GM18519 (cell line): ENCODE results near the gene PASK.

ENCODE experiments used
- ATAC-seq: cut with Tn5 transposase; IDR thresholded peaks from one replicate; pipeline ENCODE4 v1.9.1; 2021; ENCODE audit warnings: mild to moderate bottlenecking, moderate library complexity; ENCODE audit not compliant: unreplicated experiment, low FRiP score

The PASK gene

DNA sequence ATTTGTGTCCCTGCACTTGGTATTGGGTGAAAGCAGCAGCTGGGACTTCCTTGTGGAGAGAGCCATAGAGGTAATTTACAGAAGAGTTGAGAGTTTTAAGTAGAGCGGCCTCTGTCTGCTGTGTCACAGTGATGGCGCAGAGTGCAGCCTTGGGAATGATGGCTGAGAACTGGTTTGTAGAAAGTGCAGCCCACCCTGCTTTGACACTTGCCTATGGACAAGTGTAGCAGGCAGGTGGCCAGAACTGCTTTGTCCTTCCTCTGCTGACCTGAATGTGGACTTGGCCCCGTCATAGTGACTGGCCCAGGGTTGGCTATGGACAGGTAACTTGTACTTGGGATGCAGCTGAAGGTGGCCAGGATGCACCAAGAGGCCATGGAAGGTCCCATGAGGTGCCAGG is 32.9 kb upstream of the PASK start:
- ATAC-seq, result no peak

DNA sequence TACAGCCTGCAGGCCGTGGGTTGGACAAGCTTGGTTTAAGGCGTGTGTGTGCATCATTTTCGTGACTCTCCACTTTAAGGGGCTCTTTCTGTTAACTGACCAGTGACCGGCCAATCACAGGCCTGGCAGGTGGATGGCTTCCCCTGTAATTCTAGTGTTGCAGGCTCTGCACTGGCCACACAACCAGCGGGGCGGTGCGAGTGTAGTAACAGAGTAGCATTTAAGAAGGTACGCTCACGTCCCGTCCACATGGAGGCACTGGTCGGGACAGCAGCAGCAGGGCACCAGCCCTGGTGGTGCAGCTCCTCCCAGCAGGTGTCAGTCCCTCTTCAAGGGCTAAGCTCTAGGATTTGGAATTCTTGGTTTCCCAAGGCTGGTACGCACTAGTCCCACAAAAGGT is 31.2 kb upstream of the PASK start:
- ATAC-seq, result no peak

DNA sequence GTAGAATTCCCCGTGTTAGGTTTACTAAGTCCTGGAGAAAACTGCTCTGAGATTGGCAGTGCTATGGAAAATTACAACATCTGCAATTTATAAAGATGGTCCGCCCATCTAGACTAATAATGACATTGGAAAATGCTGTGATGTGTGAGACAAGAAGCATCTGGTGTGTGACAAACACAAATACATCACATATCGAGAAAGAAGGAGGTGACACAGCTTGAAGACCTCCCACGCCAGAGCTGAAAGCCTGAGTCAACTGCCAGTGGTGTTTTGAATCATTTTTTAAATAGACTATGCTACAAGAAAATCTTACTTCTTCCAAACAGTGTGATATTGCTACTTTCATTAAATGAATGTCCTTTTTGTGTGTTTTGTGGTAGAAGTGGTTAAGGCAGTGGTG is 30.6 kb upstream of the PASK start:
- ATAC-seq, result no peak

DNA sequence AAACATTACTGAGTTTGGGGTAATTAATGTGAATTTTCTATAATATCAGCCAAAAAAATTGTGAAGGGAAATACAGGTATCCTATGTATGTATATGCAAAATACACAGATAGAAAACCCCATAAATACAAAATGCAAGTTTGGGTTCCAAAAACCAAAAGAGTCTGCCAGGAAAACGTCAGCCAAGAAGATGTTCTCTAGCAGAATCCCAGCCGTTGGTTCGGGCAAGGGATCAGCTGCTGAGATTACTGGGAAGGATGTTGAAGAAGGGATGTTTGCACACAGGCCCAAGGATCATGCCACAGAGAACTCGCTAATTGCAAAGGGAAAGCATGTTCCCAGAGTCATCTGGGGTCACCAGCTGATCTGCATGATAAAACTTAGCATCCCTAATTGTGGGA is 29.7 kb upstream of the PASK start:
- ATAC-seq, result no peak

- ATAC-seq, result no peak
These were observed 28.5 kb upstream of the PASK start for GRCh38 chr2:241177526-241178334.

GRCh38 chr2:241173557-241173956 is 24.3 kb upstream of the PASK start:
- ATAC-seq, result no peak

- no peak for ATAC-seq
These were observed 19.1 kb upstream of the PASK start for GRCh38 chr2:241168366-241168765.

- ATAC-seq, result no peak
These were observed 14.4 kb upstream of the PASK start for GRCh38 chr2:241163601-241164118.

DNA sequence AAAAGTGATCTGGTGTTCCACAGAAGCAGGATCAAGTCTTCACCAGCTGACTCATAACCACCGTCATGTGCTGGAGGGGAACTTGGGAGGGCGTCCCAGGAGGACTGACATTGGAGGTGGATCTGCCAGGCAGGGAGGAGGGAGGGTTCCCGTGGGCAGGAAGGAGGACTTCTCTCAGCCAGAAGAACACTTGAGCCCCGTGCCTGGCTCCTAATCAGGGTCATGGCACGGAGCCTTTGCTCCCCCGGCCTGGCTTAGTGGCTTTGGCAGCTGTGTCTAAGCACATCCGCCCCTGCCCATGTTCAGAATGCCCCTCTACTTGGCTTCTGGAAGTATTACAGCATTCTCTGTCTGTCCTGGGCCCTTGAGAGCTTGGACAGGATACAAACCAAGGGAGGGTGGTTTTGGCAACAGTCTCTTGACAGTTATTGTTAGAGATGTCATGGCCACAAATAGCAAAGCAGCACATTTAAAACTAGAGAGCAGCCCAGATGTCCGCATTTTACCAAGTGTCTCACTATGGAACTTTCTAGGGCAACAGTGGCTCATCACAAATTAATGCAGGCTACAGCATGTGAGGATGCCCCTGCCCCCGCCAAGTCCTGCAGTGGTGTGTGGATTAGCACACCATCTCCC is 12.5 kb upstream of the PASK start:
- ATAC-seq, result no peak

- ATAC-seq, result no peak
These were observed 11.0 kb upstream of the PASK start for GRCh38 chr2:241160318-241160717.

DNA sequence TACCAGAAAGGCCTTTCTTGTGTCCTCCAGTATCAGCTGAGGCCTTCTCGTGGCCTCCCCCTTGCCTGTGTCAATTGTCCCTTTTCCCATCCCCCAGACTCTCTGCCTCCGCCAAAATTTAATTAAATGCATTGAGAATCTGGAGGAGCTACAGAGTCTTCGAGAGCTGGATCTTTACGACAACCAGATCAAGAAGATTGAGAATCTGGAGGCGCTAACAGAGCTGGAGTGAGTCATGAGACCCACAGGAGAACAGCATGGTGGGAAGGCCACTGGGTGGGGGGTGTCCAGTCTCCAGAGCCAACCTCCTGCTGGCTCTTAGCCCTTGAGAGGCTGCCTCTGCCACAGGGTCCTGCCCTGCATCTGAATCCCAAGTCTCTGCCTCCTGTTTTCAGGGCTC is 9.8 kb upstream of the PASK start:
- ATAC-seq, result no peak

DNA sequence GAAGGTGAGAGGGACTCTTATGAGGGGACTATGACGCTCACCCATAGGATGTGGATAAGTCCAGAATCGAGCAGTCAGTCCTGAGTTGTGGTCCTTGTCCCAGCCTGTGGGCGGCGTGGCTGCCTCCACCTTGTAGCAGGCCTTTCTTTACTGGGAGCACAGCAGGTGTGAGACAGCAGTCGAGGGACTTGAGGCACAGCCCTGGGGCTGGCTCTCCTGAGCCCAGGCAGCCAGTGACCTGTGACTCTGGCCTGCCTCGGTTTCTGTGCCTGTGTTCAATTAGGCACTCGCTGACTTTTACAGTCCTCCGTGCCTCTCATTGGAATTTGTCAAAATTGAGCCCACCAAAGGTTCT is 9.3 kb upstream of the PASK start:
- ATAC-seq, result no peak

GRCh38 chr2:241157841-241158545 is 8.7 kb upstream of the PASK start:
- no peak for ATAC-seq

DNA sequence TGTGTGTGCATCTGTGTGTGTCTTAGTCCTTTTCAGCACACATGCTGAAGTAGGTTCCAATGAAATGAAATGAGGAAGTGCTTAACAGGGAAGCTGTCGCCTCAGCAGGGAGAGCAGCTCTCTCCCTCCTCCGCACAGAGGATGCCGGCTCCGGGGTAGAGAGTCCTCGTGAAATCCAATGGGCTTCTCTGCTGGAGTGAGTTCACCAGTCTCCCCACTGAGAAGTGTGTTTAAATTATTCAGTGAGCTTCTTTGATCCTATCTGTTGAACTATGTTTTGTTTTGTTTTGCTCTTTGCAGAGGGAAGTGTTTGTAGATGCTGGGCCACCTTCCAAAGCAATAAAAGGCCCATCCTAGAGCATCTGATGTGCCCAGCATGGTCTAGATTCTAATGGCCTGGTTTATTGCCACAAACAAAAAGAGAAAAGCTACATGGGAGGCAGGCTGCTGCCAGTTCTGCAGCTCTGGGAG is 7.7 kb upstream of the PASK start:
- no peak for ATAC-seq

- ATAC-seq, result no peak
These were observed 6.7 kb upstream of the PASK start for GRCh38 chr2:241155936-241156335.

- no peak for ATAC-seq
These were observed 5.6 kb upstream of the PASK start for GRCh38 chr2:241154915-241155314.

DNA sequence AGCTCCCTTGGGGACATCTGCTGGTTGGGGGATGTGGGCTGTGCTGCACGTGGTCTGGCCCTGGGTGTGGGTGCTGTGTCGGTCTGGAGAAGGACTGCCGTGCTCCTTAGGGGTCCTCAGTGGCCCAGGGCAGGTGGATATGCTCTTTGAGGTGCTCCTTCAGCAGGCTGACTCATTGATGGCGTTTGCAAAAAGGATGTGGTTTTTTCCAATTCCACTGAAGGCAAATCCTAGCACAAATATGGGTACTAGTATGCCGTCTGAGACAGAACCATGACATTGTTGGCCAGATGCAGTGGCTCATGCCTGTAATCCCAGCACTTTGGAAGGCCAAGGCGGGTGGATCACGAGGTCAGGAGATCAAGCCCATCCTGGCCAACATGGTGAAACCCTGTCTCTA is 4.3 kb upstream of the PASK start:
- ATAC-seq, result no peak

- ATAC-seq, result no peak
These were observed 2.8 kb upstream of the PASK start for GRCh38 chr2:241151934-241152660.

DNA sequence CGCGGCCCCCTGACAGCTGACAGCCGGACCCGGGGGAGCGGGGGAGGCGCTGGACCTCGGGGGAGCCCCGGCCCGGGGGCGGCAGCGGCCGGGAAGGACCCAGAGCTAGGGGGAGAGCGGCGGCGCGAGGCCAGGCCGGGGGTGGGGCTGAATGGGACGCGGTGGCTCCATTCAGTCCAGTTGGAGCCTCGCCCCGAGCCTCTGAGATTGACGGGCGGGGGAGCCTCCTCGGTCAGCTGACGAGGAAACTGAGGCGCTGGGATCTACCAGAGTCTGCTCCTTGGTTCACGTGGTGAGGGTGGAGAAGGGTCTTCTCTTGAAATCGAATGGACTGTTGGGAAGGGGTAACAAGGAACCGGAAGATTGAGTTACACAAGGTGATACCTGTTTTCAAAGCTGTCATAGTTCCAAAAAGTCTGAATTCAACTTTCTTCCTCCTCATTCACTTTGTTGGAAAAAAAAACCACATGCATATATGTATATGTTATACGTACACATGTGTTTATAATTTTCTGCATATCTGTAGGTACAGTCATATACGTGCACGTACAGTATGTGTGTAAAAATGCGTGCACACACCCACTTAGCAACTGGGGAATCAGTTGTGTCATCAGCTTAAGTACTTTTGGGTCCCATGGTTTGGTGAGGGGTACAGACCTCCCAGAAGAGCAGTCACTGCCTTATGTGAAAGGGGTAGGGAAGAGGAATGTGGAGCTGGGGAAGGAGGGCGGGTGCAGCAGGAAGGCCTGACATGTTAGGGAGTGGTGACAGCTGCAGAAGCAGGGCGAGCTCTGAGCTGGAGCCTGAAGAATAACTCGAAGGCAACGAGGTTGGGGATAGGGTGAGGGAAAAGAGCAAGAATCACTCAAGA is 1.6 kb upstream of the PASK start:
- ATAC-seq, result no peak
